IMR-90 (cell line): ENCODE measurements around the gene MT1E.

Source experiments
- CEBPB ChIP-seq: IDR thresholded peaks from 2 replicates; pipeline ENCODE4 v1.6.1; 2012; ENCODE audit warnings: low read depth, low read length, improper control_type of control experiment
- FOS ChIP-seq: fragments of 150-350 bp; IDR thresholded peaks from 2 replicates; pipeline ENCODE4 v1.6.1; 2016; ENCODE audit warnings: low read depth, low read length
- MAZ ChIP-seq: IDR thresholded peaks from 2 replicates; pipeline ENCODE4 v1.6.1; 2012; ENCODE audit warnings: low read depth, mild to moderate bottlenecking, low read length, improper control_type of control experiment, moderate library complexity, borderline replicate concordance
- NFE2L2 ChIP-seq: fragments of 150-350 bp; IDR thresholded peaks from 2 replicates; pipeline ENCODE4 v1.6.1; 2016; ENCODE audit warnings: low read depth, mild to moderate bottlenecking, low read length
- POLR2A ChIP-seq: IDR thresholded peaks from 2 replicates; pipeline ENCODE4 v1.6.1; 2012; ENCODE audit warnings: mild to moderate bottlenecking, low read depth, low read length
- RAD21 ChIP-seq: IDR thresholded peaks from 2 replicates; pipeline ENCODE4 v1.6.1; 2012; ENCODE audit warnings: low read length, improper control_type of control experiment
- RFX5 ChIP-seq: IDR thresholded peaks from 2 replicates; pipeline ENCODE4 v1.8.0; 2012; ENCODE audit warnings: low read depth, mild to moderate bottlenecking, low read length, moderate library complexity
- SMC3 ChIP-seq: fragments of 150-350 bp; IDR thresholded peaks from 2 replicates; pipeline ENCODE4 v1.6.1; 2016; ENCODE audit warnings: low read depth, mild to moderate bottlenecking, antibody characterized with exemption, low read length, moderate library complexity
- TF ChIP-seq, protein P1 (sequence below): conservative IDR thresholded peaks from 2 replicates; pipeline ENCODE4 v1.5.1; 2012; ENCODE audit warnings: mild to moderate bottlenecking, low read depth, low read length, improper control_type of control experiment
- TF ChIP-seq, protein P2 (sequence below): fragments of 150-350 bp; IDR thresholded peaks from 2 replicates; pipeline ENCODE4 v1.6.1; 2017; ENCODE audit warnings: mild to moderate bottlenecking, antibody characterized with exemption, low read length, low read depth

DNA sequence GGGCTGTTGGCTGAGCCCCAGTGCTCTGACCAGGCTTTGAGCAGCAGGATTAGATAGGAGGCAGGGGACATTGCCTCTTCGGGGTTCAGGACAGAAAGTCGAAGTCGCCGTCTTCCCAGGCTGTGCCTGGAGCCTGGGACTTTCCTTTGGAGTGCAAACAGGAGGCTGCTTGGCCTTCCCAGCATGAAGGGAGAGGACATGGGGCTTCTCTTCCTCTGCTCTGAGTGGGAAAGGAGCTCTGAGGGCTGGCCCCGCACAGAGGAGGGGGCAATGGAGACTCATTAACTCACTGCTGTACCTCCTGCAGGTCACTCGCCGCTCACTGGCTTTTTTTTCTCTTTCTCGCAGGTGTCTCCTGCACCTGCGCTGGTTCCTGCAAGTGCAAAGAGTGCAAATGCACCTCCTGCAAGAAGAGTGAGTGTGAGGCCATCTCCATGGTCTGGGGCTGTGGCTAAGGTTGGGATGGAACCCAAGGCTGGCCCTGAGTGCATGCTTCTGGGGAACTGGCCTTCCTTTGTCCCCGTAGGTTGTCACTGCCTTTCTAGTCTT, 32.8 kb downstream of the MT1E start:
- TF ChIP-seq SMC3 (no peak), POLR2A (no peak), RAD21 (no peak), MAZ (no peak), CEBPB (no peak), NFE2L2 (no peak), FOS (no peak), RFX5 (no peak)
- TF ChIP-seq, protein P1, sequence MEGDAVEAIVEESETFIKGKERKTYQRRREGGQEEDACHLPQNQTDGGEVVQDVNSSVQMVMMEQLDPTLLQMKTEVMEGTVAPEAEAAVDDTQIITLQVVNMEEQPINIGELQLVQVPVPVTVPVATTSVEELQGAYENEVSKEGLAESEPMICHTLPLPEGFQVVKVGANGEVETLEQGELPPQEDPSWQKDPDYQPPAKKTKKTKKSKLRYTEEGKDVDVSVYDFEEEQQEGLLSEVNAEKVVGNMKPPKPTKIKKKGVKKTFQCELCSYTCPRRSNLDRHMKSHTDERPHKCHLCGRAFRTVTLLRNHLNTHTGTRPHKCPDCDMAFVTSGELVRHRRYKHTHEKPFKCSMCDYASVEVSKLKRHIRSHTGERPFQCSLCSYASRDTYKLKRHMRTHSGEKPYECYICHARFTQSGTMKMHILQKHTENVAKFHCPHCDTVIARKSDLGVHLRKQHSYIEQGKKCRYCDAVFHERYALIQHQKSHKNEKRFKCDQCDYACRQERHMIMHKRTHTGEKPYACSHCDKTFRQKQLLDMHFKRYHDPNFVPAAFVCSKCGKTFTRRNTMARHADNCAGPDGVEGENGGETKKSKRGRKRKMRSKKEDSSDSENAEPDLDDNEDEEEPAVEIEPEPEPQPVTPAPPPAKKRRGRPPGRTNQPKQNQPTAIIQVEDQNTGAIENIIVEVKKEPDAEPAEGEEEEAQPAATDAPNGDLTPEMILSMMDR = no peak
- TF ChIP-seq, protein P2, sequence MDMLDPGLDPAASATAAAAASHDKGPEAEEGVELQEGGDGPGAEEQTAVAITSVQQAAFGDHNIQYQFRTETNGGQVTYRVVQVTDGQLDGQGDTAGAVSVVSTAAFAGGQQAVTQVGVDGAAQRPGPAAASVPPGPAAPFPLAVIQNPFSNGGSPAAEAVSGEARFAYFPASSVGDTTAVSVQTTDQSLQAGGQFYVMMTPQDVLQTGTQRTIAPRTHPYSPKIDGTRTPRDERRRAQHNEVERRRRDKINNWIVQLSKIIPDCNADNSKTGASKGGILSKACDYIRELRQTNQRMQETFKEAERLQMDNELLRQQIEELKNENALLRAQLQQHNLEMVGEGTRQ = no peak
